ENCODE measurements around the gene YTHDF1.

The YTHDF1 gene

DNA sequence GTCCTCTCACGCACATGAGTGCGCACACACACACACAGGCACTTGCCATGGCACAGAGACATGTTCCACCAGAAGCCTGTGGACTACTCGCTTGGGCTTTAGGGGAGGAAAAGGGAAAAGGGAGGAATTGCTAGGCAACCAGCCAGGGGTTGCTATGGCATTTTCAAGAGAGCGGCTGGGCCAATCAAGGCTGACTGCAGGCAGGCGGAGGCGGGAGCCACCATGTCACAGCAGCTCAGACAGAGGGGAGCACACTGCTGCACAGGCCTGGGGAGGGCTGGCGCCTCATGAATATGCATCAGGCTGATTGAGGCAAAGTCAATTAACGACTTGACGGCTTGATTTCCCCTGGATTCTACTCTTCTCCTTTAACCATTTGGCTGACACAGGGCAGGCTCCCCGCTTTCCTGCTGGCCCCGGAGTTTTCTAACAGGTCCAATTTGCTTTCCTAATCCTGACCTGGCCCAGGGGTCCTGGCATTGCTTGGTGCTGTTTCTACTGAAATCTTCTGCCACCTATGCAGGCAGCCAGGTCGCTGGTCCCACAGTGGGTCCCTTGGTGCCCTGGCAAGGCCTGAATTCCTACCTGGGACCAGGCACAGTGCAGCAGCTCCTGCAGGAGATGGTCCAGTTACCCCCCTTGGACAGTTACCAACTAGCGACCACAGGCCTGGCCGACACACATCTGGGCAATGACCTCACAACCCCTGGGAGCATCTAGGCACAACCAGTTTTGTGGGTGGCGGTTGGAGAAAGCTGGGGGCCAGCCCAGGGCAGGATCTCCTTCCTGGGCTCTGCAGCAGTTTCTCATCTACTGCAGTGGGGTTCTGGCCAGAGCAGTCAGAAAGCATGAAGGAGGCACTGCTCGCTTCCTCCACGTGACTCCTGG is 52.1 kb downstream of the YTHDF1 start:
- H3K79me2 ChIP-seq (ENCODE audit: low read length) = no peaks in the 10 kb centered on the region
- H3K27ac ChIP-seq (ENCODE audit: low read length) = no peak overlapping the region
- peaks cover 7% of the 10 kb centered on the region; the same call in 1 of the 2 replicates for H3K27me3 ChIP-seq (ENCODE audit: low read depth, low read length)
- H3K36me3 ChIP-seq (replicated peaks; ENCODE audit: low read depth, low read length) = no peaks in the 10 kb centered on the region
- no peaks in the 10 kb centered on the region for H3K4me1 ChIP-seq (ENCODE audit: low read length)
- no peak overlapping the region for H2AFZ ChIP-seq (ENCODE audit: low read depth, low read length)
- TF ChIP-seq CTCF (IDR thresholded peaks at IDR 0.05; ENCODE audit: low read depth, low read length) = no peak
- no peak for TF ChIP-seq EZH2phosphoT487 (IDR thresholded peaks at IDR 0.05; ENCODE audit: low read depth)
- no peak overlapping the region for H3K9ac ChIP-seq (ENCODE audit: low read length)
- H3K4me2 ChIP-seq (ENCODE audit: low read length) = no peak overlapping the region
- 0 out of 2 replicates have a peak, but pooled peaks cover 3% of the 10 kb centered on the region for H4K20me1 ChIP-seq (ENCODE audit: insufficient read depth, low read length)
- H3K9me3 ChIP-seq (ENCODE audit: insufficient read depth, low read length) = no peaks in the 10 kb centered on the region
- H3K4me3 ChIP-seq (ENCODE audit: low read length) = no peak overlapping the region

DNA sequence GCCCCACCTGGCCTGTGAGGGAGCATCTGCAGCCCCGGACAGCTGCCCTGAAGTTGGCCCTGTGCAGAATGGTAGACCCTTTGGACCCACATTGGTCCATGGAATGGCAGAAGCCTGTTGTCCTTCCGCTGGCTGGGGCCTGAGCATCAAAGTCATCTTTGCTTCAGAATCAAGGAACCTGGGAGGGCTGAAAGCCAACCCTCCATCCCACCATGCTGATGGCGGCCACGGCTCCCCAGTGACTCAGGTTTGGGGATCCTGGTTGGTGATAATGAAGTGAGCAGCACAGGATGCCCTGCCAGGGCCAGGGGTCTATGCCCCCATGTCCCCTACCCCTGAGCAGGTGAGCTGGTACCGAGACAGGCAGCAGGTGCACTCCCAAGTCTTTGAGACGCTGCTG is 52.8 kb downstream of the YTHDF1 start:
- no peak overlapping the region for H3K4me3 ChIP-seq (ENCODE audit: low read length)
- no peak overlapping the region for H3K27ac ChIP-seq (ENCODE audit: low read length)
- TF ChIP-seq CTCF (IDR thresholded peaks at IDR 0.05; ENCODE audit: low read depth, low read length) = no peak
- TF ChIP-seq EZH2phosphoT487 (IDR thresholded peaks at IDR 0.05; ENCODE audit: low read depth) = no peak
- H3K9ac ChIP-seq (ENCODE audit: low read length) = no peak overlapping the region
- no peaks in the 10 kb centered on the region for H3K9me3 ChIP-seq (ENCODE audit: insufficient read depth, low read length)
- H3K36me3 ChIP-seq (replicated peaks; ENCODE audit: low read depth, low read length) = no peaks in the 10 kb centered on the region
- peaks cover 7% of the 10 kb centered on the region; the same call in 1 of the 2 replicates for H3K27me3 ChIP-seq (ENCODE audit: low read depth, low read length)
- no peak overlapping the region for H2AFZ ChIP-seq (ENCODE audit: low read depth, low read length)
- no peak overlapping the region for H3K4me2 ChIP-seq (ENCODE audit: low read length)
- no peaks in the 10 kb centered on the region for H3K4me1 ChIP-seq (ENCODE audit: low read length)
- 0 out of 2 replicates have a peak, but pooled peaks cover 3% of the 10 kb centered on the region for H4K20me1 ChIP-seq (ENCODE audit: insufficient read depth, low read length)
- H3K79me2 ChIP-seq (ENCODE audit: low read length) = no peaks in the 10 kb centered on the region

- no peak overlapping the region for H3K27ac ChIP-seq (ENCODE audit: low read length)
- H3K9me3 ChIP-seq (ENCODE audit: insufficient read depth, low read length) = no peaks in the 10 kb centered on the region
- H3K4me3 ChIP-seq (ENCODE audit: low read length) = no peak overlapping the region
- H3K27me3 ChIP-seq (ENCODE audit: low read depth, low read length) = peaks cover 7% of the 10 kb centered on the region; the same call in 1 of the 2 replicates
- no peaks in the 10 kb centered on the region for H3K36me3 ChIP-seq (replicated peaks; ENCODE audit: low read depth, low read length)
- 0 out of 2 replicates have a peak, but pooled peaks cover 3% of the 10 kb centered on the region for H4K20me1 ChIP-seq (ENCODE audit: insufficient read depth, low read length)
- H3K4me2 ChIP-seq (ENCODE audit: low read length) = no peak overlapping the region
- no peaks in the 10 kb centered on the region for H3K79me2 ChIP-seq (ENCODE audit: low read length)
- H3K9ac ChIP-seq (ENCODE audit: low read length) = no peak overlapping the region
- no peak overlapping the region for H2AFZ ChIP-seq (ENCODE audit: low read depth, low read length)
- TF ChIP-seq CTCF (IDR thresholded peaks at IDR 0.05; ENCODE audit: low read depth, low read length) = no peak
- no peak for TF ChIP-seq EZH2phosphoT487 (IDR thresholded peaks at IDR 0.05; ENCODE audit: low read depth)
- no peaks in the 10 kb centered on the region for H3K4me1 ChIP-seq (ENCODE audit: low read length)
These were observed 53.6 kb downstream of the YTHDF1 start for GRCh38 chr20:63162206-63162795.

- no peaks in the 10 kb centered on the region for H3K9me3 ChIP-seq (ENCODE audit: insufficient read depth, low read length)
- no peaks in the 10 kb centered on the region for H3K36me3 ChIP-seq (replicated peaks; ENCODE audit: low read depth, low read length)
- H4K20me1 ChIP-seq (ENCODE audit: insufficient read depth, low read length) = 0 out of 2 replicates have a peak, but pooled peaks cover 3% of the 10 kb centered on the region
- H2AFZ ChIP-seq (ENCODE audit: low read depth, low read length) = no peak overlapping the region
- H3K9ac ChIP-seq (ENCODE audit: low read length) = no peak overlapping the region
- TF ChIP-seq EZH2phosphoT487 (IDR thresholded peaks at IDR 0.05; ENCODE audit: low read depth) (no peak), CTCF (IDR thresholded peaks at IDR 0.05; ENCODE audit: low read depth, low read length) (no peak)
- H3K4me2 ChIP-seq (ENCODE audit: low read length) = no peak overlapping the region
- peaks cover 7% of the 10 kb centered on the region; the same call in 1 of the 2 replicates for H3K27me3 ChIP-seq (ENCODE audit: low read depth, low read length)
- no peak overlapping the region for H3K27ac ChIP-seq (ENCODE audit: low read length)
- no peaks in the 10 kb centered on the region for H3K4me1 ChIP-seq (ENCODE audit: low read length)
- no peaks in the 10 kb centered on the region for H3K79me2 ChIP-seq (ENCODE audit: low read length)
- H3K4me3 ChIP-seq (ENCODE audit: low read length) = no peak overlapping the region
These were observed 54.7 kb downstream of the YTHDF1 start for GRCh38 chr20:63161176-63161651.

Measured in OCI-LY3 (cell line).